Right atrium auricular region (tissue), 2 donors: Measurements from ENCODE around the gene PAGE2B. TPM values are rescaled to one million over a fixed set of nuclear protein-coding genes. Genes with fewer than 3 reads are reported as not detected.

Experiments
- DNase-seq: peaks from one replicate; pipeline ENCODE4 v3.0.0-alpha.2; 2019; ENCODE audit warnings: low spot score
- H3K27ac ChIP-seq, 2 donors: fragments of 200-600 bp; sonication (generic); 1 replicate in 1 of 2; 2 replicates in 1 of 2; pipeline ENCODE4 v1.5.1; 2016 to 2019
- H3K27me3 ChIP-seq, 2 donors: fragments of 200-600 bp; sonication (generic); one replicate each; pipeline versions ENCODE4 v1.5.1 to v1.6.0; 2017 to 2019
- H3K36me3 ChIP-seq: fragments of 200-600 bp; sonication (generic); one replicate; pipeline ENCODE4 v1.5.1; 2016
- H3K4me1 ChIP-seq, 2 donors: fragments of 200-600 bp; sonication (generic); one replicate each; pipeline versions ENCODE4 v1.5.1 to v1.6.0; 2017 to 2019
- H3K4me3 ChIP-seq, 2 donors: fragments of 200-600 bp; sonication (generic); 1 replicate in 1 of 2; 2 replicates in 1 of 2; pipeline ENCODE4 v1.5.1; 2017 to 2019; ENCODE audit warnings: mild to moderate bottlenecking in 1 of 2, moderate library complexity in 1 of 2
- H3K9me3 ChIP-seq, 2 donors: fragments of 200-600 bp; sonication (generic); one replicate each; pipeline ENCODE4 v1.5.1; 2019
- total RNA-seq, 2 donors: library from RNA; depleted of rRNA; stranded (reverse); fragments of >200 nt; gene quantifications; one replicate each; pipeline ENCODE4 v1.1.0, GENCODE V29; 2016
- TF ChIP-seq, protein P1 (sequence below), 2 donors: fragments of 200-600 bp; sonication (generic); IDR thresholded peaks; one replicate each; pipeline ENCODE4 v1.5.1; 2019; ENCODE audit warnings: antibody characterized with exemption in 2 of 2

Gene PAGE2B, protein sequence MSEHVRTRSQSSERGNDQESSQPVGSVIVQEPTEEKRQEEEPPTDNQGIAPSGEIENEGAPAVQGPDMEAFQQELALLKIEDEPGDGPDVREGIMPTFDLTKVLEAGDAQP
- total RNA-seq: not detected

DNA sequence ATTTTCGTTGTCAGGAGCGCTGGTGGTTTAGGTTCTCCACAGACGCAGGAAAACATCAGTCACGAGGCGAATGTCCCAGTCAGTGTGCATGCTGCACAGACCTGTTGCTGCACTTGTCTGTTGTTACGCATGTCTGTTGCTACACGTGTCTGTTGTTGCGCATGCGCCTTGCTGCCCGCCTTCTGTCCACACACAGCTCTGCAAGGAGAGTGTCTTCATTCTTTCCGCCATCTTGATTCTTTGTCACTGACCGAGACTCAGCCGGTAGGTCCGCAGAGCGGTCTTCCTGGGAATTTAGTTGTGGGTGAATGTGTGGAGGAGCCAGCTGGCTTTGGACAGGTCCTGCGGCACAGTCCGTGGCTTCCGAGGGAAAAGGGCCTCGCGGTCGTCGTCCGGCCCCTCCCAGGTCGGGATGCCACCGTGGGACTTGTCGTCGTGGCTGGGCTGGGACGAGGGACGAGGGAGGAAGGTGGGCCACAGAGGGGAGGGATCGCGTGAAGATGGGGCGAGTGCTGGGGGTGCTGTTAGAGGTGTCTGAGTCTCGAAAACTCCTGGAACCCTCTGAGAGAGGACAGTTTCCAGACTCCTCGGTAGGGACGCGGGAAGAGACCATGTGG is at the start of gene PAGE2B:
Gene PAGE2B, plus strand, starts transcription at position 180 of the 617 bp plus-strand sequence. CDS start 1,012 bp downstream, outside the sequence.
- Histone ChIP-seq H3K27ac (no peak within 1 kb of the TSS), H3K9me3 (no peaks in the 10 kb centered on the region), H3K36me3 (no peaks in the 10 kb centered on the region), H3K4me1 (no peaks in the 10 kb centered on the region), H3K27me3 (no peaks in the 10 kb centered on the region), H3K4me3 (no peak within 1 kb of the TSS)
- TF ChIP-seq, protein P1, sequence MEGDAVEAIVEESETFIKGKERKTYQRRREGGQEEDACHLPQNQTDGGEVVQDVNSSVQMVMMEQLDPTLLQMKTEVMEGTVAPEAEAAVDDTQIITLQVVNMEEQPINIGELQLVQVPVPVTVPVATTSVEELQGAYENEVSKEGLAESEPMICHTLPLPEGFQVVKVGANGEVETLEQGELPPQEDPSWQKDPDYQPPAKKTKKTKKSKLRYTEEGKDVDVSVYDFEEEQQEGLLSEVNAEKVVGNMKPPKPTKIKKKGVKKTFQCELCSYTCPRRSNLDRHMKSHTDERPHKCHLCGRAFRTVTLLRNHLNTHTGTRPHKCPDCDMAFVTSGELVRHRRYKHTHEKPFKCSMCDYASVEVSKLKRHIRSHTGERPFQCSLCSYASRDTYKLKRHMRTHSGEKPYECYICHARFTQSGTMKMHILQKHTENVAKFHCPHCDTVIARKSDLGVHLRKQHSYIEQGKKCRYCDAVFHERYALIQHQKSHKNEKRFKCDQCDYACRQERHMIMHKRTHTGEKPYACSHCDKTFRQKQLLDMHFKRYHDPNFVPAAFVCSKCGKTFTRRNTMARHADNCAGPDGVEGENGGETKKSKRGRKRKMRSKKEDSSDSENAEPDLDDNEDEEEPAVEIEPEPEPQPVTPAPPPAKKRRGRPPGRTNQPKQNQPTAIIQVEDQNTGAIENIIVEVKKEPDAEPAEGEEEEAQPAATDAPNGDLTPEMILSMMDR (IDR thresholded peaks at IDR 0.05): no peak
- DNase-seq: no peak

DNA sequence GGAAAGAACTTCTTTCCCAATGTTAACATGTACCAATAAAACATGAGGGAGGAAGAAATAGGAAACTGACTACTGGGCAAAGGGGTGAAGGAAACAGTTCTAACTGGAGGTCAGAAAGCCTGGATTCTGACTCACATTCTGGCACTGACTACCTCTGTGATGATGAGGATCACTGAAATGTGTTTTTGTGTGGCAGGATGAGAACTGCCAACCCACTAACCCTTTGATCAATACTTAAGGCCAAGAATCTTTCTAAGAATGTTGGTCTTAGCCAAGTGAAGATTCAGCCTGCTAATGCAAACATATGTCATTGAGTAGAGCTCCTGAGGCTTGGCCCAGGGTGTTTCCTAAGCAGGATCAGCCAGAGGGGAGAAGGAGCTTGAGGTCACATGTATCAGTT is 48.7 kb upstream of the PAGE2B start:
- Histone ChIP-seq H3K36me3 (no peaks in the 10 kb centered on the region), H3K4me3 (no peak overlapping the region), H3K27me3 (no peaks in the 10 kb centered on the region), H3K4me1 (no peaks in the 10 kb centered on the region), H3K27ac (no peak overlapping the region), H3K9me3 (no peaks in the 10 kb centered on the region)
- TF ChIP-seq, protein P1 (IDR thresholded peaks at IDR 0.05): no peak
- DNase-seq: no peak

DNA sequence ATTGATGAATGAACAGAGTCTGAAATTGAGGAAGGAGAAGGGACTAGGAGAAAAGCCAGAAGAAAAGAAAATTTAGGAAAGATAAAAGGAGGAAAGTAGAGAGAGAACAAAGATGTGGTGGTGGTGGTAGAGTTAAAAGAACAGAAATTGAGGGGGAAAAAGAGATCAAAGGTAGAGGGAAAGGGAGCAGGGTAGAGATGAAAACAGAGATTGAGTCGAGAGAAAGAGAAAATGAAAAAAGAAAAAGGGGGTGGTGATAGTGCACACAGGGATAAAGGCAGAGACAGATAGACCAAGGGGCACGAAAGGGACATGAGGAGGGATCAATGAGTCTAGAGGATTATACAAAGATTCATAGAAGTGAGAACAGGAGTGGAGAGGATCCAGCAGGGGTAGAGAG is 48.0 kb upstream of the PAGE2B start:
- TF ChIP-seq, protein P1 (IDR thresholded peaks at IDR 0.05): no peak
- Histone ChIP-seq H3K36me3 (no peaks in the 10 kb centered on the region), H3K27me3 (no peaks in the 10 kb centered on the region), H3K9me3 (no peaks in the 10 kb centered on the region), H3K27ac (no peak overlapping the region), H3K4me1 (no peaks in the 10 kb centered on the region), H3K4me3 (no peak overlapping the region)
- DNase-seq: no peak

DNA sequence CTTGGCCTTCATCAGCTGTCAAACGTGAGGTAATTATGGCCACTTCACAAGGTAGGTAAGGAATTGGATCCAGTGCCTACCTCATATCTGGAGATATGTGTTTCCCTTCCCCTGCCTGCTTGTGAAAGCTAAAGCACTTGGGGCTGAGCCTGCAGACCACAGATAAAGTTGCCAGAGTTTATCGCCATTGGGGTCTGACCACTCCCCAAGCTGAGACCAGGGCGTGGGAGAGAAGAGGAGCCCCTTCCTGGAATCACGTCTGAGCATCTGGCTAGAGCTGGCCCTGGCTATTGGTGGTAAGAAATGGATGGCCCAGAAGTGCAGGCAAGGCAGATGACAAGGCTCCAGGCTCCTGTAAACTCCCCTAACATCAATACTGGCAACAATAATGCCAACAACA is 46.8 kb upstream of the PAGE2B start:
- H3K4me1 ChIP-seq: no peaks in the 10 kb centered on the region
- TF ChIP-seq, protein P1 (IDR thresholded peaks at IDR 0.05): no peak
- no peaks in the 10 kb centered on the region for H3K27me3 ChIP-seq
- H3K36me3 ChIP-seq: no peaks in the 10 kb centered on the region
- no peaks in the 10 kb centered on the region for H3K9me3 ChIP-seq
- H3K4me3 ChIP-seq: no peak overlapping the region
- no peak overlapping the region for H3K27ac ChIP-seq
- no peak for DNase-seq

DNA sequence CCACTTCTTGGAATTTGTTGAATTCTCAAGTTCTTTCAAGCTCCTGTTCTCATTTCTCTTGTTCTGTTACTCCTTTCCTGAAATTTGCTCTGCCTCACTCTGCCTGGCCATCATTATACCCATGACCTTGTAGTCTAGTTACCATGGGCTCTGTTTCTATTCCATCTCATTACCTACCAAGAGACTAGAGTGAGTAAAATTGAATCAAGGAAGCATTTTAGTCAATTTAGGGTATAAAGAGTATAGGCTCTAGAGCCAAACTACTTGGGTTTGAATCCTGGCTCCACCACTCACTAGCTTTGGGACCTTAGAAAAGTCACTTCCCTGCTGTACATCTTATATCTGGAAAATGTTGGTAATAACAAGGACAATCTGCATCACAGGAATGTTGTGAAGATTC is 46.2 kb upstream of the PAGE2B start:
- Histone ChIP-seq H3K27ac (no peak overlapping the region), H3K27me3 (no peaks in the 10 kb centered on the region), H3K4me3 (no peak overlapping the region), H3K36me3 (no peaks in the 10 kb centered on the region), H3K9me3 (no peaks in the 10 kb centered on the region), H3K4me1 (no peaks in the 10 kb centered on the region)
- TF ChIP-seq, protein P1 (IDR thresholded peaks at IDR 0.05): no peak
- no peak for DNase-seq

DNA sequence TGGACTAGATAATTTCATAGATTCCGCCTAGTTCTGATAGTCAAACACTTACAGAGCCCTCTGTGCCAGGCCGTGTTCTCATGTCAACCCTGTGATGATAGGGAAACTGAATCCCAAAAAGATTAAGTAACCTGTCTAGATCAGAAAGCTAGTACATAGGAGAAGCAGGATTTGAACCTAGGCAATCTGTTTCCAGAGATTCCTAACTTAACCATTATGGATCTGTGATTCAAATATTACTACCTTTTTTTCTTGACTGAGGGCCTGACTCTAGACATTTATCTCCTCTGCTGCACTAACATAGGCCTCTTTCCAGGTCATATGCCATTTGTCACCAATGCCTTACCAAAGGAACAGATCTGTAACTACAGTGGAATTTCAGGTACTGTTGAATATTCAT is 45.5 kb upstream of the PAGE2B start:
- Histone ChIP-seq H3K4me3 (no peak overlapping the region), H3K4me1 (no peaks in the 10 kb centered on the region), H3K9me3 (no peaks in the 10 kb centered on the region), H3K27me3 (no peaks in the 10 kb centered on the region), H3K27ac (no peak overlapping the region), H3K36me3 (no peaks in the 10 kb centered on the region)
- DNase-seq: no peak
- TF ChIP-seq, protein P1 (IDR thresholded peaks at IDR 0.05): no peak
